OCI-LY1 (cell line): ENCODE results near the gene PAM.

Experiments
- H2AFZ ChIP-seq: fragments of 200-600 bp; sonication (generic), shearing (Covaris generic); 2 replicates; pipeline ENCODE4 v1.6.0; 2014; ENCODE audit warnings: antibody characterized with exemption, mild to moderate bottlenecking, low read length
- H3F3A ChIP-seq: fragments of 200-600 bp; sonication (generic), shearing (Covaris generic); 2 replicates; pipeline ENCODE4 v1.6.0; 2014; ENCODE audit warnings: mild to moderate bottlenecking, antibody characterized with exemption, low read length, moderate library complexity; ENCODE audit not compliant: insufficient read depth
- H3K27ac ChIP-seq: fragments of 200-600 bp; sonication (generic); 2 replicates; pipeline ENCODE4 v1.5.1; 2014; ENCODE audit warnings: low read length, mixed run types, mild to moderate bottlenecking, low read depth; ENCODE audit not compliant: poor library complexity, severe bottlenecking
- H3K27me3 ChIP-seq: fragments of 200-600 bp; sonication (generic); 2 replicates; pipeline ENCODE4 v1.6.0; 2014; ENCODE audit warnings: antibody characterized with exemption, mild to moderate bottlenecking, low read length, moderate library complexity; ENCODE audit not compliant: insufficient read depth
- H3K36me3 ChIP-seq: fragments of 200-600 bp; sonication (generic); 2 replicates; pipeline ENCODE4 v1.6.1; 2014; ENCODE audit warnings: mild to moderate bottlenecking, antibody characterized with exemption, low read length, moderate library complexity, mixed read lengths; ENCODE audit not compliant: insufficient read depth
- H3K4me1 ChIP-seq: fragments of 200-600 bp; sonication (generic); 2 replicates; pipeline ENCODE4 v1.5.1; 2014; ENCODE audit warnings: mild to moderate bottlenecking, low read length, moderate library complexity; ENCODE audit not compliant: insufficient read depth, severe bottlenecking
- H3K4me2 ChIP-seq: fragments of 200-600 bp; sonication (generic), shearing (Covaris generic); 2 replicates; pipeline ENCODE4 v1.6.1; 2014; ENCODE audit warnings: low read length
- H3K4me3 ChIP-seq: fragments of 200-600 bp; sonication (generic); 2 replicates; pipeline ENCODE4 v1.5.1; 2014; ENCODE audit warnings: low read length, low read depth, mild to moderate bottlenecking, mixed read lengths; ENCODE audit not compliant: poor library complexity, severe bottlenecking
- H3K79me2 ChIP-seq: fragments of 200-600 bp; shearing (Covaris generic); 2 replicates; pipeline ENCODE4 v1.6.1; 2016; ENCODE audit warnings: mixed run types, low read length, mixed read lengths; ENCODE audit not compliant: insufficient read depth
- H3K9ac ChIP-seq: fragments of 200-600 bp; sonication (generic), shearing (Covaris generic); 2 replicates; pipeline ENCODE4 v1.6.1; 2014; ENCODE audit warnings: mild to moderate bottlenecking, low read length, mixed read lengths
- H3K9me2 ChIP-seq: fragments of 200-600 bp; sonication (generic), shearing (Covaris generic); 2 replicates; pipeline ENCODE4 v1.6.1; 2014; ENCODE audit warnings: low read depth, mild to moderate bottlenecking, low read length, mixed read lengths
- H3K9me3 ChIP-seq: fragments of 200-600 bp; shearing (Covaris generic); 2 replicates; pipeline ENCODE4 v1.6.1; 2014; ENCODE audit warnings: low read length, mixed read lengths
- H4K20me1 ChIP-seq: fragments of 200-600 bp; sonication (generic), shearing (Covaris generic); 2 replicates; pipeline ENCODE4 v1.6.0; 2016; ENCODE audit warnings: mild to moderate bottlenecking, low read length; ENCODE audit not compliant: insufficient read depth
- EZH2 ChIP-seq: fragments of 200-600 bp; sonication (generic), shearing (Covaris generic); IDR thresholded peaks from 2 replicates; pipeline ENCODE4 v1.8.0; 2017; ENCODE audit warnings: borderline replicate concordance, mixed run types, mild to moderate bottlenecking, antibody characterized with exemption, low read length, moderate library complexity, mixed read lengths
- TF ChIP-seq, protein P1 (sequence below): fragments of 200-600 bp; sonication (generic), shearing (Covaris generic); IDR thresholded peaks from 2 replicates; pipeline ENCODE4 v1.5.1; 2017; ENCODE audit warnings: mild to moderate bottlenecking, antibody characterized with exemption, low read length, moderate library complexity, mixed read lengths

Gene PAM

GRCh38 chr5:102778478-102778877, 23.4 kb downstream of the PAM start:
- H3K4me2 ChIP-seq, result no peak overlapping the region
- no peak overlapping the region for H3K9ac ChIP-seq
- no peaks in the 10 kb centered on the region for H3K9me3 ChIP-seq
- H3K27ac ChIP-seq, result no peak overlapping the region
- H3K4me3 ChIP-seq, result no peak overlapping the region
- H2AFZ ChIP-seq, result no peak overlapping the region
- H3K4me1 ChIP-seq, result no peaks in the 10 kb centered on the region
- H3K36me3 ChIP-seq, result no peaks in the 10 kb centered on the region
- no peaks in the 10 kb centered on the region for H4K20me1 ChIP-seq
- H3K27me3 ChIP-seq, result no peaks in the 10 kb centered on the region
- no peak for TF ChIP-seq EZH2
- TF ChIP-seq, protein P1, sequence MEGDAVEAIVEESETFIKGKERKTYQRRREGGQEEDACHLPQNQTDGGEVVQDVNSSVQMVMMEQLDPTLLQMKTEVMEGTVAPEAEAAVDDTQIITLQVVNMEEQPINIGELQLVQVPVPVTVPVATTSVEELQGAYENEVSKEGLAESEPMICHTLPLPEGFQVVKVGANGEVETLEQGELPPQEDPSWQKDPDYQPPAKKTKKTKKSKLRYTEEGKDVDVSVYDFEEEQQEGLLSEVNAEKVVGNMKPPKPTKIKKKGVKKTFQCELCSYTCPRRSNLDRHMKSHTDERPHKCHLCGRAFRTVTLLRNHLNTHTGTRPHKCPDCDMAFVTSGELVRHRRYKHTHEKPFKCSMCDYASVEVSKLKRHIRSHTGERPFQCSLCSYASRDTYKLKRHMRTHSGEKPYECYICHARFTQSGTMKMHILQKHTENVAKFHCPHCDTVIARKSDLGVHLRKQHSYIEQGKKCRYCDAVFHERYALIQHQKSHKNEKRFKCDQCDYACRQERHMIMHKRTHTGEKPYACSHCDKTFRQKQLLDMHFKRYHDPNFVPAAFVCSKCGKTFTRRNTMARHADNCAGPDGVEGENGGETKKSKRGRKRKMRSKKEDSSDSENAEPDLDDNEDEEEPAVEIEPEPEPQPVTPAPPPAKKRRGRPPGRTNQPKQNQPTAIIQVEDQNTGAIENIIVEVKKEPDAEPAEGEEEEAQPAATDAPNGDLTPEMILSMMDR, result no peak
- no peaks in the 10 kb centered on the region for H3K79me2 ChIP-seq
- H3K9me2 ChIP-seq, result no peaks in the 10 kb centered on the region
- no peaks in the 10 kb centered on the region for H3F3A ChIP-seq

DNA sequence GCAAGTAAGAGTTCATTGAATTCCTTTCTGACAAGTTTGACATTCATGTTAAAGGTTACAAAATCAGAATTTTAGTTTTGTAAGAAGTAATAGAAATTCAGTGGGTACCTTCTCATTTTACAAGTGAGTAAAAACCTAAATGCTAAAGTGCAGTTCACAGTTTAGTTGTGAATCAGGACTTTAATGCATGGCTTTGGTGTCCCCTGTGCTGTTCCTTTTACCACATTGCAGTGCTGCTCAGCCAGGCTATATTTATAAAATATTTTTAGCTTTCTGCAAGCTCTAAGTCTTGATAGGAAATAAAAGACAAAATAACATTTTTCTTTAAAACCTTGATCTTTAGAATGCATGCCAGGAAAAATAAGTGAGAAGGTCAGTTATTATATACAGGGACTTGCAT, 26.3 kb downstream of the PAM start:
- no peaks in the 10 kb centered on the region for H3K27me3 ChIP-seq
- H3K9me3 ChIP-seq, result no peaks in the 10 kb centered on the region
- no peaks in the 10 kb centered on the region for H3K79me2 ChIP-seq
- no peaks in the 10 kb centered on the region for H3F3A ChIP-seq
- no peak overlapping the region for H3K4me3 ChIP-seq
- H3K4me2 ChIP-seq, result no peak overlapping the region
- TF ChIP-seq, protein P1, result no peak
- no peak for TF ChIP-seq EZH2
- no peak overlapping the region for H3K9ac ChIP-seq
- H4K20me1 ChIP-seq, result no peaks in the 10 kb centered on the region
- H3K9me2 ChIP-seq, result no peaks in the 10 kb centered on the region
- no peak overlapping the region for H2AFZ ChIP-seq
- no peaks in the 10 kb centered on the region for H3K4me1 ChIP-seq
- H3K27ac ChIP-seq, result no peak overlapping the region
- H3K36me3 ChIP-seq, result no peaks in the 10 kb centered on the region

DNA sequence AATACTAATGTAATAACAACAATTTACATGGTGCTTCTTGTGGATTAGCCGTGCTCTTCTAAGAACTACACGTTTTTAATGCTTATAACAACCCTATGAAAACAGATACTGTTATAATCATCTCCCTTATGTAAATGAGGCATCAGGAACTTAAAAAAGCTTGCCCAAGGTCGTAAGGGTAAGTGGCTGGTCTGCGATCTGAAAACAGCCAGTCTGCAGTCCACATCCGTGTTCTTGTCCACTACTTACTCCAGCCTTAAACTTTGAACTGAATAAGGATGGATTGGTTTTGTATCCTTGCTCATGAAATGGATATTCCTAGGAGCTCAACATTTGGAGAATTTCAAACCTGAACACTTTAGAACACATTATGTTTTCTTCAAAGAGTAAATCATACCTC, 26.7 kb downstream of the PAM start:
- H3K27ac ChIP-seq, result no peak overlapping the region
- TF ChIP-seq EZH2, result no peak
- TF ChIP-seq, protein P1, result no peak
- no peak overlapping the region for H3K9ac ChIP-seq

More for the DNA sequence above, 26.7 kb downstream of the PAM start:
- Histone ChIP-seq H3K36me3 (no peaks in the 10 kb centered on the region), H3K4me2 (no peak overlapping the region), H3K9me3 (no peaks in the 10 kb centered on the region), H4K20me1 (no peaks in the 10 kb centered on the region), H3K4me3 (no peak overlapping the region), H3K9me2 (no peaks in the 10 kb centered on the region), H3F3A (no peaks in the 10 kb centered on the region), H2AFZ (no peak overlapping the region), H3K27me3 (no peaks in the 10 kb centered on the region), H3K4me1 (no peaks in the 10 kb centered on the region), H3K79me2 (no peaks in the 10 kb centered on the region)
